Measurements from ENCODE around the gene HDAC4.
"Not testable (repeated sequence)": the region's sequence is repeated elsewhere in the genome, so short reads cannot be mapped to it uniquely, and the experiment has no call there.

Gene HDAC4

DNA sequence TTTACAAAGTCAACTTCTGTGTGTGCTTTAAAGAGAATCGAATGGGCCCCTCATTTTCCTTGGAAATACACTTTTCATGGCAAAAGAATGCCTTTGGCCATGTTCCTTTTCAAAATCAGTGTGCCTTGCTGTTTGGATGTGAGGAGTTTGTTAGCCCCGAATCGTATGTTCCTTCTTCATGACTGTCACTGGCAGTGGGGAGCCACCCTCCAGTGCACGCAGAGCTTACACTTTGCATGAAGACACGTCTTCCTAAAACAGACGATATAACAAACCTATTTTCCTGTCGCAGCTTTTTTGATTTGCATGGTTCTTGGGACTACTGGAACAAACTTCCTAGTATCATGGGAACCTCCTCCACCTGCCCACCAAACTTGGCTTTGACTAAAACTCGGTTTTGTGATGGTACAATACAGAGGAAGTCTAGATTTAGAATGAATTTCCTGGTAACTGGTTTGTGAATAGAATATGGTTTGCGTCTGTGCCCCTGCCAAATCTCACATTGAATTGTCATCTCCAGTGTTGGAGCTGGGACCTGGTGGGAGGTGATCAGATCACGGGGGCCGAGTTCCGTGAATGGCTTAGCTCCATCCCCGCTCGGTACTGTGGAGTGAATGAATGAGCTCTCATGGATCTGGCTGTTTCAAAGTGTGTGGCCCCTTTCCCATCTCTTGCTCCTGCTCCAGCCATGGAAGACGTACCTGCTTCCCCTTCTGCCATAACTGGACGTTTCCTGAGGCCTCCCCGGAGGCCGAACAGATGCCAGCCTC is 358.1 kb downstream of the HDAC4 start:
- no peak for DNase-seq (ENCODE audit: low read depth)

DNA sequence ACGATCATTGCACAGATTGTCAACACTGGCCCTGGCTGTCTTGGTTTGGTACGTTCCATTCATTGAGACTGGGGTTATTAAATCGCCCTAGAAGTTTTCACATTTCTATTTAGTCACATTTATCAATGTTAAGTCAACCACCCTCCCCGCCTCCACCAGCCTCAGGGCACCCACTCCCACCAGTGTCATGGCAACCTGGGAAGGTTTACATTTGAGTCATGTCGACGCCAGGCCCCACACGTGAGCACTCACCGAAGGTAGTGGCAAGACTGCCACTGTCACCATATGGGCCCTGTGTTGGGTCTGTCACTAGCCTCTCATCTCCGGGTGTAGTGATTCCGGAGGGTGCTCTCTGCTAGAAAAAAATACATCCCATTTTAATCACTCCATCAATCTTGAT is 358.8 kb downstream of the HDAC4 start:
- DNase-seq (ENCODE audit: low read depth), result no peak

DNA sequence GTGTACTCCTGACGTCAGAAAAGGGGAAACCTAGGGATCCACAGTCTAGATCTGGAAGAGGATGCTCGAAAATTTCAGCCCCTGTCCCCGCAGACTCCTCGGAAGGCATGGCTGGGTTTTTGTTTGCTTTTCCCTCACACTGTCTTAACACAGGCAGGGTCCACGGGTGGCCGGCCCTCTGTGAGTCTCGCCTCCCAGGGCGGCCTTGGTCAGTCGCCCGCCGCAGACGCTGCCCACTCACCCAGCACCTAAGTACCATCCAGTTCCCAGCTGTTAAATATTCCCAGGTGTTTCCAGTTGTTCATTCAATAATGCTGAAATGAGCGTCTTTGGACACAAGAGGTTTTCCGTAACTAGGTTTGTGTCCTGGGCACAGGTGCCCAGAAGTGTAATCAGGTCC is 359.8 kb downstream of the HDAC4 start:
- no peak for DNase-seq (ENCODE audit: low read depth)

DNA sequence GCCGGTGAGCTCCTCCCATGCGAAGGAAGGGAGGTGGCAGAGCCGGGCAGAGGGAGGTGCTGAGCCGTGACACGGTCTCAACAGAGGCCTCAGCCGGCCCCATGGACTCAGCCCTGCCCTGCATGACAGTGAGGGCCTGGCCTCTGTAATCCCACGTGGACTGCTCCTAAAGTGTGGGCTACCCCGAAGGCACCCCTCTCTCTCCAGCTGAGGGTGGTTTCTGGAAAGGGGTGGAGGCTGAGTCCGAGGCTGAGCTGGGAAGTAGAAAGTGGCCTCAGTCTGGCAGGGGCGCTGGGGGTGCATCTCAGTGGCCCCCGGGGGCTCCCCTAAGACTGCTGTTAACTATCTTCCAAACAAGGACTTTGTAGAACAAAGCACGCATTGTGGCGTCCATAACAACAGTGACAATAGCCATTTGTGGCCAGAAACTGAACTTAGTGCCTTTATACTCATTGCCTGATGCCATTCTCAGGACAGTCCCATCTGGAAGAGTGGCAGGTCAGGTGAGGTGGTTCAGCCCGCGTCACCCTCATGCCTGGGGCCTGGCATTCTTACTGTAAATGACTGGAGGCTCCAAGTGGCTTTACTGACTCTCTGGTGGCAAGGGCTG is 360.6 kb downstream of the HDAC4 start:
- no peak for DNase-seq (ENCODE audit: low read depth)

DNA sequence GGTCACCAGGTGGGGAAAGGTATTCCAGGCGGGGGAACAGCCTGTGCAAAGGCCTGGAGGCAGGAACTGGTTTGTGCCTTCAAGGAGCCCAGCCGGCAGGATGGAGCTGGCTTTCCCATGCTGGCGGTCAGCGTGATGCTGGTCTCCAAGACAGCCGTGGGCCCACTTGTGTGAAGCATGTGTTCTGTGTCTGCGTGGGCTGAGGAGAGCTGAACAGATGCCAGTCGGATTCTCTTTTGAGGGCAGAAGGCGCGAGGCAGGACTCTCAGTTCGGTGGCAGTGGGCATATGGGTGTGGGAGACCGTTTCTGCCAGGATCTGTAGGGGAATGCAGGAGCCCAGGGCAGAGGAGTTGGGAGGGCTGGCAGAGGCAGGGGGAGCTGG is 361.4 kb downstream of the HDAC4 start:
- no peak for DNase-seq (ENCODE audit: low read depth)

DNA sequence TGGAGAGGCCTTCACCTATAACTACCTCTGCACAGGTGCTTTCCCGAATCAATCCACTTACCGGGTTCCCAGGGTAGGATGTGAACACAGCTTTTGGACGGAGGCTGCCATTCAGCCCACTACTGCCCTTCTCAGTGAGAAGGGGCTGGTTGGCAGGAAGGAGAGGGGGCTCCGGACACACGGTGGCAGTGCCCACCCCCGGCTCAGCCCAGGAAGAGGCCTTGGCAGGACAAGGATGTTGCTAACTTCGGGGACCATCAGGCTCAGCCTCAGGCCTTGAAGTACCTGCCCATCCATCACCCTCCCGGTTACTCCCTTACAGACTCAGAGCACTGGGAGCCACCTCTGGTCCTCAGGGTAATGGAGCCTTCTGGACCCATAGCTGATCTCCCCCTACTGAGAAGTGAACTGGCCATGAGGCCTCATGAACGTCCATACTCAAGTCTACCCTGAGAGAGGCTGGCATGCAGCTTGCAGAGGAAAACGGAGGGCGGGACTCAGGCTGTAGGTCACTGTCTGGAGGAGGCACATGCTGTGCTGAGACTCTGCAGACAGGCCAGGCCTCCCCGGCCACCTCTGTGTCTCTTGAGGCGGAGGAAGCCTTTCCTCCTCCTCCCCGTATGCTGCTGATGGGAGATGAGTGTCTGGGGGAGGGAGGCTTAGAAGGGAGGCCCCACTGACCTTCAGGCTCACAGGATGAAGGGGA is 361.9 kb downstream of the HDAC4 start:
- no peak for DNase-seq (ENCODE audit: low read depth)

DNA sequence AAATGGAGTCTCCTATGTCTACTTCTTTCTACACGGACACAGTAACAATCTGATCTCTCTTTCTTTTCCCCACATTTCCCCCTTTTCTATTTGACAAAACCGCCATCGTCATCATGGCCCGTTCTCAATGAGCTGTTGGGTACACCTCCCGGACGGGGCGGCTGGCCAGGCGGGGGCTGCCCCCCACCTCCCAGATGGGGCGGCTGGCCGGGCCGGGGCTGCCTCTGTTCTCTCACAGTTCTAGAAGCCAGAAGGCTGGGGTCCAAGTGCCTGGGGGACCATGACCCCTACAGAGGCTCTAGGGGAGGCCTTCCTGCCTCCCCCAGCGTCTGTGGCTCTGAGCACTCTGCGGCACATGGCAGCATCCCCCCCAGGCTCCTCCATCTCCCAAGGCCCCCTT is 362.5 kb downstream of the HDAC4 start:
- not testable (repeated sequence) for DNase-seq (ENCODE audit: low read depth)

DNA sequence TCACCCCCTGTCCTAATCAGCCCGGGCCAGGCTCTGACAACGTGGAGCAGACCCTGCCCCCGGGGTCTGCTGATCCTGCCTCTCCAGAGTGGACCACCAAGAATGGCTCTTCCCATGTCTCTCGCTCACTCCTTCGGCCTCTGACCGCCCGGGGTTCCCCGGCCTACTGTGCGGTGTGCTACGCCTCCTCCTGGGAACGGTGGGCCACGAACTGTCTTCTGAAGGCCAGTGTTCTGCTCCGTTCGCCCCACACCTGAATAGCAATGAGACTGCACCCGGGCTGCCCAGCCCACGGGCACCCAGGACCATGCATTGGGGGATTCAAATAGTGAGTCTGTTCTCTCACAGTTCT is 363.3 kb downstream of the HDAC4 start:
- DNase-seq (ENCODE audit: low read depth), result no peak

DNA sequence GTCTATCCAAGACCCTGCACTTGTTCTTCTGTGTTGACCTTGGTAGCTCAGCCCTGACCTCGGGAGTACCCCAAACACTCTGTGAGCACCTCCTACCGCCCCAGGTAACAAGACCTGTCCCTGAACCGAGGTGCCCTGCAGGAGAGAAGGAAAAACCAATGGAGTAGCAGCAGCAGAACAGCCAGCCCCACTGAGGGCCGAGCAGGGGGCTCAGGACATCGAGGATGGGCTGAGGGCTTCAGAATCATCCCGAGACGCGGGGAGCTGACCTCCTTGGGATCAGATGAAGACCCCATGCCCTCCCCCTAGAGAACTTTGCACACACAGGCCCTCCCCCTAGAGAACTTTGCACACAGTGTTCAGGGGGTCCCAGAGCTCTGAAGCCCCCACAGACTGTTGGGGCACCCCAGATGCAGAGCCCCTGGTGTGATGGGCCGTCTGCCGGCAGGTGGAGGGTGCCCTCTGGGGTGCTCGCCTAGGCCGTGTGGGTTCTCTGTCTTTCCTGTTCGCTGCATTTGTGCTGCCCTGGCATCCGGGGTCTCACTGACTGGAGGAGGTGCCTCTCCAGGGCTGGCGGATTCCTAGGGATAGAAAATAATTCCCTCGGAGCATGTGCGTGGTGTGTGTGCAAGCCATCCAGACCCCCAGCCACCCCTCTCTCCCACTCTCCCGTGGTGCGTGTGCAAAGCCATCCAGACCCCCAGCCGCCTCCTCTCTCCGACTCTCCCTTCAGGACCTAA is 363.8 kb downstream of the HDAC4 start:
- no peak for DNase-seq (ENCODE audit: low read depth)

DNA sequence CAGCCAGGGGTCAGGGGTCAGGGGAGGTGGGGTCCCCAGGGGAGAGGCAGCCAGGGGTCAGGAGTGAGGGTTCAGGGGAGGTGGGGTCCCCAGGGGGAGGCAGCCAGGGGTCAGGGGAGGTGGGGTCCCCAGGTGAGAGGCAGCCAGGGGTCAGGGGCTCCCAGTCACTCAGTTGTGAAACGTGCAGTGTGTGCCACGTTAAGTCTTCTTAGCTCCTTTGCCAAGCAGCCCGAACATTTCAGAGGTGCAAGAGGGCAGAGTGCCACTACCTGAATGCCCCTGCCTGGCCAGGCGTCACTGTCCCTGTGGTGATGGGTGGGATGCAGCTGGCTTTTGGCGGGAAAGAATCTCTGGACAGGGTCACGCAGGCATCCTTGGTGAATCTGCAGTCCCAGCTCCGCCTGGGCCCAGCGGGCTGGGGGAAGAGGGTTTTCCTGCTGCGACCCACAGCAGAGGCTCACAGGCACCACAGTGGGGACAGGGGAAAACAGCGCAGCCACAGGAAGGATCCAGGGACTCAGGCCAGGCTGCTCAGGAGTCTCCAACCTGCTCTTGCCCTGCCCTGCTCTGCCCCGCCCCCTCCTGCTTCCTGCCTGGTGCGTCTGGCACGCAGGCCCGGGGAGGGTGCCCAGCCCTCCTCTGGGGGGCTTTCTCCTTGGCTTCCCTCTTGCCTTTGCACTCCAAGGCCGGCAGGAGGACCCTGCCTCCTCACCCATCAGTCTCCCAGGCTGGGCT is 364.7 kb downstream of the HDAC4 start:
- no peak for DNase-seq (ENCODE audit: low read depth)

DNA sequence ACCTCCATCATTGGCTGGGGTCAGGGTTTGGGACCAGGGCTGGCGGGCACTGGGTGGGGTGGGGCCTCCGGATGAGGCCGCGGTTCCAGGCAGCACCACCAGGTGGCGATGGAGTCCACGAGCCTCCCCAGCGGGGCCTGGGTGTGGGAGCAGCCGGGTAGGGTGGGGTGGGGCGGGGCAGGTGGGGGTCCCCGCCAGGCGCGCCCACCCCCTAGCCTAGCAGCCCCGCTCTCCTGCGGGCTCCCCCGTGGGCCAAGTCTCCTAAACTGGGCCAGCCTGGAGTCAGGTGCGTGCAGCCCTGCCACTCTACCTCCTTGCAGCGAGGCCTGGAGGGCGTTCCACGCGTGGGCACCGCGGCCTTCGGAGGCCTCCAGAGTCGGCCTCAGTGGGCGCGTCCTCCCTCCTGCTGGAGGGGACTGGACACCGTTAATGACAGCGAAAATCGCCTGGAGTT is 365.4 kb downstream of the HDAC4 start:
- DNase-seq (ENCODE audit: low read depth), result peak; percentile 18

DNA sequence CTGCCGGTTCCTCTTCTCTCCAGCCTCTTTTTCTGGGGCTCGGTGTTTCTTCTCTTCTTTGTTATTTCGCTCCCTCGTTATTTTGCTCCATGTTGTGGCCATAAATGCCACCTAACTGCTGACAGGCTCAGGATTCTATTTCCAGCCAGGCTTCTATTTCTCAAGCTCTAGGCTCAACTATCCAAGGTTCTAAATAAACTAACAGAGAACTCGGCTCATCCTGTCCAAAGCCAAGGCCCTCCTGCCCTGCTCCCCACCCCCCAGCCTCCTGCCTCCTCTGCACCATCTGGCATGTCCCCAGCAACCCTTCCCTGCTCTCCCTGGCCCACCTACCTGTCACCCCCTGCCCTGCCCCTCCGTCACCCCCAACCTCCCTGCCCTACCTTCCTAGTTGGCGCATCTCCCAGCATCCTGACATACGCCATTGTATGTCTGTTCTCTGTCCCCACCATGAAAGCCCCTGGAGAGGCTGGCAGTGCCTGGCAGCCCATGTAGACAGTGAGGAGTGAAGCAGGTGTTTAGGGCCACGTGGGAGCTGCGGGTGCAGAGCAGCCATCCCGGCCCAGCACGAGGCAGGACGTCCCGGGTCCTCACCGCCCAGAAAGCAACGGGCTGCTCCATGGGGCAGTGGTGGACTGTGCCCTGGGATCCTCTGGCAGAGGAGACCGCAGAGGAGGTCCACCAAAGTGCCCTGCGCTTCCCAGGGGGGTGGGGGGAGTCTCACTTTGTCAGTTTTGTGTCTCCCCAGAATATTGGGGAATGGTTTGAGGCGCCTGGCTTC is 366.1 kb downstream of the HDAC4 start:
- DNase-seq (ENCODE audit: low read depth), result no peak

DNA sequence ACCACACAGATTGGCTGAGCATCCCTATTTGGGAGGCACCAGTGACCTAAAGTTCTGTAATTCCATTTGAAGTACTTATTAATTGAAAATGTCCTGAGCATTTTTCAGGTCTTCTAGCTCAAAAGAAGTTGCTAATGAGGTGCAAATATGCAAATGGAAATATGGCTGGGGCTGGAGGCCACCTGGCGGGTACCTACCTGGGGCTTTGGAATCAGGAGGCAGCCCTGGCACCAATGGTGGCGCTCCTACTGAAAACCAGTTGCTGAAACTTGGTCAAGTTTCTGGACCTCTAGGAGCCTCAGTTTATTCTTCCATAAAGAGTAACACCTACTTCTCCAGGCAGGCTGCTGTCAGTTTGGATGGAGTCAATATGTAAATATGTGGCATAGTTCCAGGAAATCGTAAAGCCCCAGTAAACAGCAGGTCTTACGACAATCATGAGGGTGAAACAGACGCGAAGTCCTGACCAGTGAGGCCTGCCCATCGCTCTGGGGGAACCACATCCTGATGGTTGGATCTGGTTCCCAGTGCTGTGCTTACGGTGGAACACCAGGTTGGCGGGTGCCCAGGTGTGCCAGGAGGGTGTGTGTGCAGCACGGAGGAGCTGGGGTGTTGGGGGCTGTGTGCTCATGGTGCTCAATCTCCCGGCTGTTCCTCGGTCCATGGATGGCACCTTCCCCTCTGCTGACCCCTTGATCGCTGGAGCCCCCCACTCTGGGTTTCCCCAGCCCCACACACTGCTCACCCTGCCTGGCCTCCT is 366.8 kb downstream of the HDAC4 start:
- DNase-seq (ENCODE audit: low read depth), result no peak

DNA sequence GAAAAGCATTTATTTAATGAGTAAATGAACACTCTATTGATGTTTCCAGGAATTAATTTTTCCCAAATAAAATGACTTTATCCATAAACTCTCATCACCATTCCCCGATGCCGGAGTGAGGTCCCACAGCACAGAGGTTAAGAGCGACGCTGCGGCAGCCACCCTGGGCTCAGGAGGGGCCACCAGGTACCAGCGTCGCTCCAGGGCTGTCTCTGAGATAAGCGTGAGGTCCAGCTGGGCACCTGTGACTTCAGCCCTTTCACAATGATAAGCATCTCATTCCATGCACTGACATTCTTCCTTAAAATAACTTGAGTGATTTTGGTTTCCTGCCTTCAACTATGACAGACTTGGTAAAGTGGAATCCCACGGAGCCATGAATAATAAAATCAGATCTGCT is 370.9 kb downstream of the HDAC4 start:
- no peak for DNase-seq (ENCODE audit: low read depth)

DNA sequence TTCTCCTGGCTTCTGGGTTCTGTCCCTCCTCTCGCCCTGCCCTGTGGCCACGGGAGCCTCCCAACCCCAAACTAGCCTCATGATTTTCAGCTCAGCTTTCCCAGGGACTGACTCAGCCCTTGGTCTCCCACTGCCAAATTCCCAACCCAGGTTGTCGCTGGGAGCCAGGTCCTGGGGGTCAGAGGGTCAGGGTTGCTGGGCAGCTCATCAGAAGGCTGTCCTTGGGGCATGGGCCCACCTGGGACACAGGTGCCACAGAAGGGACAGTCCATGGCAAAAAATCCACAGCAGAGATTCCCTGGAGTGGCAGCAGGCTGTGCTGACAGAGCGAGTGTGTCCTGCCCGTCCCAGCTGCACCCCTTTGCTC is 372.6 kb downstream of the HDAC4 start:
- no peak for DNase-seq (ENCODE audit: low read depth)

DNA sequence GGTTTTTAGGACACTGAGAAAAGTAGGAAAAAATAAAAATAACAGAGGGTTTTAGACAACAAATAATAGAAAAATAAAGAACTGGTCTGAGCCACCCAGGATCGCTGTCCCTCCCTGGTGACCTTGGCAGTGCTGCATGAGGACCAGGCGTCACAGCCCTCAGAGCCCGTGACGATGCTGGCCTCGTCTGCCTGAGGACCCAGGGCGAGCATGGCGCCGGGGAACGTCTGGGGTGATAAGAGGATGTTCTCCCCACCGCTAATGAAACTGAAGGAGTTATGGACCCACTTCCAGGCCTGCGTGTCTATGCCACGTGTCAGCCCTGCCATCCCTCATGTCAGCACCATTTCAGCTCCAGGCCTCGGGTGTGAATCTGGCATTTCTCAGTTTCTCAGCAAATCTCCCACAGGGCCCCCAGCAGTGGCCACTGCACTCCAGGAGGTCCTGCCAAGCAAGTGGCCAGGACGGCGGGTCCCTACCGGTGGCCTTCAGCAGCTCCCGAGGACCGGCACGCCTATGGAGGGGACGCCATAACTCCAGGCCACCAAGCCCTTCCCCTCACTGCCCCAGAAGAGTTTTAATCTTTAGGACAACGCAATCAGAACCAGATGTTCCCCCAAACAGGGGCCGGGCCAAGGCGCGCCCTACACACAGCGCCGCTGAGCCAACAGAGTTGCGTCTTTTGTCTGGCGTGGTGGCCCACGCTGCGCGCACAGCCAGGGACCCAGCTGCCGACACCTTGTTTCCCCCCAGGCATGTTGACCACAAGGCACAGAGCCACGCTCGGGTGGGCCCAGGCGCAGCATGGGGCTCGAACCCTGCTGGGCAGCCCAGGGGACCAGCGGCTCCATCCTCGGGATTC is 373.2 kb downstream of the HDAC4 start:
- no peak for DNase-seq (ENCODE audit: low read depth)

DNA sequence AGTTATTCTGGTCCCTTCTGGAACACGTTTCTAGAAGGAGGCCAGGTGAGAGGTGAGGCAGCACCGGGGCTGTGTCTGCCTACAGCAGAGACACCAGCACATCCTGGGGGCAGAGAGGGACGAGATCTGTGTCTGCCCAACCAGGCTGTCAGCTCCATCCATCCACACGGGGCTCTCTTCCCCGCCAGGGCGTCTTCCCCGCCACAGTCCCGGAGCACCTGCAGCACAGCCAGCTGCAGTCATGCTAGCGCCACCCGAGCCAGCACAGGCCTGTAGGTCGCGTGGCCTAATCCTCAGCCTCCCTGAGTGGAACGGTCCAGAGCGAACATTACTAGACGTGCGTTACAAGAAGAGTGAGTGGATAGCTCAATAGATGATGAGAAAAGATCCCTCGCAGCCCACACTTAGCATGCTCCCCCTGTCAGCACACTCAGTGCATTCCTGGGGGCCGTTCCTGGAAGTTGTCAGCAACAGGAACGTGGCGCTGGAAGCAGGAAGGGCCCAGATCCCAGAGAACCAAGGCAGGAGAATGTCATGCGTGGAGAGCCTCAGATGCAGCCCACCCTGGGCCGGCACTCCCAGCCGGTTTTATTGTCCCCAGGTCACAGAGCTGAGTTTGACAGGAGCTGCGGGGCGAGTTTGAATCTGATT is 374.0 kb downstream of the HDAC4 start:
- no peak for DNase-seq (ENCODE audit: low read depth)

DNA sequence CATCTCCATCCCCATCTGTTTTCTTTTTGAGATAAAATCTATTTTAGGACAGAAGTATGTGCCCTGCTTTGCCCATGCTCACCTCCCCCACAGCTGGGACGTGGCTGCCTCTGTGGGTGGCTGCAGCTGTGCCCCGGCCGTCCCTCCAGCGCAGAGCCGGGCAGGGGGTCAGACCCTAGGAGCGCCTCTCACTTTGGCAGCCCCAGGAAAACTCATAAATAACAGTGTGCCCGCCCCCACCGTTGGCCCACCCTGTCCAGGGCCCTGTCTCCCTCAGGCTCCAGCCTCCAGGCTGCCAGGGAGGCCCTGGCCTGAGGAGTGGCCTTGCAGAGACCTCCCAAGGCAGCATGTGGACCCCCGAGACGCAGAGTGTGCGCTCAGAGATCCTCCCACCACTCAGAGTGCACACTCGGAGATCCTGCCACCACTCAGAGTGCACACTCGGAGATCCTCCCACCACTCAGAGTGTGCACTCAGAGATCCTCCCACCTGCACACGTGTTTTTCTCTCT is 374.8 kb downstream of the HDAC4 start:
- DNase-seq (ENCODE audit: low read depth), result no peak

Data from stimulated activated CD8-positive, alpha-beta memory T cell treated with anti-CD3 and anti-CD28 coated beads, Interleukin-12 subunit alpha, Interleukin-12 subunit beta, amount 100 ng/mL, for 4 hours (primary cell).